MV-4-11 (cell line): ENCODE data around the gene TRIM24.
A peak's percentile ranks its signal among the peaks of the same experiment; 100 is the strongest.

Experiments used
- DNase-seq: peaks from one replicate; lab custom pipeline; 2025; lab: John Stamatoyannopoulos, UW

TRIM24 gene

DNA sequence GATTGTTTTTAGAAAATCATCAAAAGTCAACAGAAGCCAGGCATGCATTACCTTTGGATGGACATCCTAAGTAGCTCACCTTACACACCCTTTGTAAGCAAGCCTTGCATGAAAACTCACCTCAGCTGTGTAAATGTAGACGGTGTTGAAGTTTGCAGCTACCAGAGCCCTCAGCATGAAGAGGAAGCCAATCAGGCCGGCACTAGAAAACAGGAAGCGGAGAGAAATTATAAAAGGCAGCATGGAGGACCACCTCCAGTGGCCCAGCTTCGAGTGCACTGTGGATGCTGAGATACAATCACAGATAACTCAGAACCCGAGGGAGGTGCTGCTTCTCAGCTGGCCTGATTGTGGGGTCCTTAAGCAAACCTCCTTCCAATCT lies 165.8 kb downstream of the TRIM24 start:
- DNase-seq, result peak; percentile 38

GRCh38 chr7:138626846-138627245 lies 166.8 kb downstream of the TRIM24 start:
- no peak for DNase-seq

- DNase-seq, result no peak
These were observed 167.3 kb downstream of the TRIM24 start for GRCh38 chr7:138627361-138627760.

DNA sequence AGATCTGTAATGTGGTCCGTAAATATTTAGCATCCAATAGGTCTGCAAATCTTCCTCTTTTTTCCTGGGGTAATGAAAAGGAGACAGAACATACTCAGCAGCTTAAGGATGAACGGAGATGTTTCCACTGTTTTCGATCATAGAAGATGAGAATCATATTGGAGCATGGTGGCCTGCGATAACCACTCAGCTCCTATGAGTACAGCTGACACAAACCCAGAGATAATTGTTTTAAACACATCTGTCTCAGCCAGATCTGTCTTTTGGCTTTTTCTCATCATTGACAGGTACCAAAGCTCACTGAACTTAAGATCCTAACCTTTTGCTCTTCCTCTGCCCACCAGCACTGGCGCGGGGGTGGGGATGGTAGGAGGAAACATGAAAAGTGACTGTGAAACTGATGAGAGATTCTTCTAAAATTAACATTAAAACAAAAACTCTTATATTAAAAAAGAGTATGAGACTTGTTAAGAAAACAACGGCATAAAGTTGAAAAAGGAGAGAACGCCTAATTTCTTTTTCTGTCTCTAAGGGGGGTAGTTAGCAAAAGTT lies 170.1 kb downstream of the TRIM24 start:
- no peak for DNase-seq

DNA sequence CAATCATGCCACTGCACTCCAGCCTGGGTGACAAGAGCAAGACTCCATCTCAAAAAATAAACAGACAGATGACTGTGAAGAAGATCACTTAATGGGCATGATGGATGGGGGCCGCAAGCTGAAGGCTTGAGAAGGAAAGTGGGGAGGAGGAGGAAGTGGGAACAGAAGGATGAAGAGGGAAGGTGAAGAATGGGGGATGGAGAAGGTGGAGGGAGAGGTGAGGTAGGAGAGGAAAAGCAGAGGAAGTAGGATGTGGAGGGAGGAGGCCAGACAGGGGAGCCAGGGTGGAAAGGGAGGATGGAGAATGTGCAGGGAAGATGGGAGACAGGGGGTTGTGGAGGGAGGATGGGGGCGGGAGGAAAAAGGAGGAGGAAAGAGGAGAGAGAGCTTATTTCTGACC lies 172.3 kb downstream of the TRIM24 start:
- DNase-seq, result no peak

DNA sequence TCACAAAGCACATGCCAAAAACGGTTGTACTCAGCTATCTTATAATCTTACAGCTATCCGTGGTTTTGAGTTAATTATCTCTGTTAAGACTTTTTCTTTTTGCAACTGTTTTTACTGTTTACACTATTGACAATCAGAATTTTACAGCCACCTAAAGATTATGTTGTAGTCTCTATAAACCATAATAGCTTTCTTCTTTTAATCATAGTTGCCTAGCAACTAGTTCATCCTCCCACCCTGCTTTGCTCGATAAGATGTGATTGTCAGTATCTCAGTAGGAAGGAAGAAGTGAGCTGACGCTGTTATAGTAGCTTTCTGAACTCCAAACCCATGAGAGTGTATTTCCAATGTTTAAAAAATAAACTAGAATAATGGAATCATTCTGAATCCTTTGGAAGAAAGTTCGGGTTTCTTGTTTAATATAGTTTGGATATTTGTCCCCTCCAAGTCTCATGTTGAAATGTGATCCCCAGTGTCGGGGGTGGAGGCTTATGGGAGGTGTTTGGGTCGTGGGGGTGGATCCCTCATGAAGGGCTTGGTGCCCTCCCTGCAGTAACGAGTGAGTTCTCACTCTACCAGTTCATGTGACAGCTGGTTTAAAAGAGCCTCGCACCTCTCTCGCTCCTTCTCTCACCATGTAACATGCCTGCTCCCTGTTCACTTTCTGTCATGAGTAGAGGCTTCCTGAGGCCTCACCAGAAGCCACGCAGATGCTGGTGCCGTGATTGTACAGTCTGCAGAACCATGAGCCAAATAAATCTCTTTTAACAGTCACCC lies 173.0 kb downstream of the TRIM24 start:
- no peak for DNase-seq
